Bronchial epithelial cell (primary cell): ENCODE measurements around the gene SET. TPM values are rescaled to one million over a fixed set of nuclear protein-coding genes. Genes with fewer than 3 reads are reported as not detected.

Experiments
- DNase-seq: peaks from one replicate; pipeline ENCODE4 v3.0.0-alpha.2; 2010; ENCODE audit warnings: low read depth
- FAIRE-seq: peaks from 2 replicates; lab custom pipeline; 2011; peaks lifted over from hg19 to GRCh38; lab: Jason Lieb, UNC
- H3K27me3 ChIP-seq: 2 replicates; pipeline ENCODE4 v1.5.1; 2011; ENCODE audit warnings: low read length; ENCODE audit not compliant: control insufficient read depth, insufficient read depth
- H3K36me3 ChIP-seq: 2 replicates; pipeline ENCODE4 v1.5.1; 2011; ENCODE audit warnings: low read length; ENCODE audit not compliant: control insufficient read depth, insufficient read depth
- H3K4me3 ChIP-seq: 2 replicates; pipeline ENCODE4 v1.5.1; 2011; ENCODE audit warnings: mild to moderate bottlenecking, low read depth, low read length, control low read depth
- CTCF ChIP-seq: IDR thresholded peaks from 2 replicates; pipeline ENCODE4 v1.5.1; 2011; ENCODE audit warnings: mild to moderate bottlenecking, moderate library complexity, low read length, control low read depth, inconsistent platforms; ENCODE audit not compliant: insufficient read depth, severe bottlenecking
- total RNA-seq: library from RNA; depleted of rRNA; stranded (reverse); fragments of >200 nt; gene quantifications from 2 replicates; pipeline ENCODE4 v1.2.1, GENCODE V29; 2014

The SET gene
- total RNA-seq, 1 donor from 2014 or later: 717 TPM

DNA sequence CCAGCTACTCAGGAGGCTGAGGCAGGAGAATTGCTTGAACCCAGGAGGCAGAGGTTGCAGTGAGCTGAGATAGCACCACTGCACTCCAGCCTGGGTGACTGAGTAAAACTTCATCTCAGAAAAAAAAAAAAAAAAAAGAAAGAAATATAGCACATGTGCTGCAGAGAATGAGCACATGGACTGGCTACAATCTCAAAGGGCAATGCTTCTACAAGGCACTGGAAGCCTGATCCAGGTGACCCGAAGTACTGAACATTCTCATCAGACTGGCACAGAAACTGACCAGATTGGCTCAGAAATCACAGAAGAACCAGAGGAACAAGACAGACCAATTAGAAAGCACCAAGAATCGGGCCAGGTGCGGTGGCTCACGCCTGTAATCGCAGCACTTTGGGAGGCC lies 37.2 kb upstream of the SET start:
- H3K4me3 ChIP-seq: no peak overlapping the region
- H3K27me3 ChIP-seq: no peaks in the 10 kb centered on the region
- no peaks in the 10 kb centered on the region for H3K36me3 ChIP-seq
- TF ChIP-seq CTCF: no peak
- FAIRE-seq: no peak
- DNase-seq: no peak

GRCh38 chr9:128653908-128654307 lies 35.1 kb upstream of the SET start:
- TF ChIP-seq CTCF: no peak
- DNase-seq (no peak), FAIRE-seq (no peak)
- Histone ChIP-seq H3K4me3 (no peak overlapping the region), H3K36me3 (no peaks in the 10 kb centered on the region), H3K27me3 (no peaks in the 10 kb centered on the region)

DNA sequence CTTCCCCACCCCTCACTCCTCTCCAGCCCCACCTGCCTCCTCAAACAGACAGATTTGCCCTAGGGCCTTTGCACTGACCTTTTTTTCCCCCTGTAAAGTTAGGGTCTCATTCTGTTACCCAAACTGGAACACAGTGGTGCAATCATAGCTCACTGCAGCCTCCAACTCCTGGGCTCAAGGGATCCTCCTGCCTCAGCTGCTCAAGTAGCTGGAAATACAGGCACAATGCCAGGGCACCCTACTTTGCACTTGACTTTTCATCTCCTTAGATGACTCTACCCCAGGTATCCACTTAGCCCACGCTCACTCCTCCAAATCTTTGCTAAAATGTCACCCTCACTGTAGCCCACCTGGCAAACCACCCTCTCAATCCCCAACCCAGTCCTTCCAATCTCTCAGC lies 34.5 kb upstream of the SET start:
- DNase-seq: no peak
- FAIRE-seq: no peak
- no peaks in the 10 kb centered on the region for H3K36me3 ChIP-seq
- no peak overlapping the region for H3K4me3 ChIP-seq
- no peaks in the 10 kb centered on the region for H3K27me3 ChIP-seq
- TF ChIP-seq CTCF: no peak

GRCh38 chr9:128656416-128657343 lies 32.3 kb upstream of the SET start, which contains the start of gene DYNC2I2:
Gene DYNC2I2 (minus strand): TSS chr9:128656847. CDS start chr9:128656726, 121 bp downstream.
- DNase-seq (peak; percentile 84), FAIRE-seq (no peak)
- TF ChIP-seq CTCF: no peak
- H3K36me3 ChIP-seq: no peaks in the 10 kb centered on the region
- H3K27me3 ChIP-seq: no peaks in the 10 kb centered on the region
- peak within 1 kb of the TSS; percentile 61 for H3K4me3 ChIP-seq

DNA sequence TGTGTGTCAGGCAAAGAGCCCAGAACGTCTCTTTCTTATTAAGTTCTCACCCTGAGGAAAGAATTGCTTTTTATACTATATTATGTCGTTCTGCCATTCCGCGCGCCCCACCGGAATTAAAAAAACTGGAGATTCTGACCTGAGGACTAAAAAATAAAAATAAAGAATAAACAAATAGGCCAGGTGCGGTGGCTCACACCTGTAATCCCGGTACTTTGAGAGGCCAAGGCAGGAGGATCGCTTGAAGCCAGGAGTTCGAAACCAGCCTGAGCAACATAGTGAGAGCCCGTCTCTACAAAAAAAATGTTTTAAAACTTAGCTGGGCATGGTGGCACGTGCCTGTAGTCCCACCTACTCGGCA lies 31.7 kb upstream of the SET start:
- peak overlapping the region; percentile 61 for H3K4me3 ChIP-seq
- FAIRE-seq: no peak
- TF ChIP-seq CTCF: no peak

More for the DNA sequence above, 31.7 kb upstream of the SET start:
- DNase-seq: no peak
- H3K27me3 ChIP-seq: no peaks in the 10 kb centered on the region
- no peaks in the 10 kb centered on the region for H3K36me3 ChIP-seq
